Mucosa of rectum (tissue), 2 donors: ENCODE measurements around the gene PTPRQ.

Source experiments
- H3K27ac ChIP-seq, 2 donors: one replicate each; pipeline ENCODE4 v1.7.0; 2013; ENCODE audit warnings: inconsistent platforms in 2 of 2, low read depth in 2 of 2, low read length in 2 of 2
- H3K27me3 ChIP-seq, 2 donors: one replicate each; pipeline ENCODE4 v1.7.0; 2013; ENCODE audit warnings: low read length in 2 of 2; ENCODE audit not compliant: control insufficient read depth in 2 of 2, insufficient read depth in 2 of 2
- H3K36me3 ChIP-seq, 2 donors: one replicate each; pipeline ENCODE4 v1.7.0; 2013; ENCODE audit warnings: low read length in 2 of 2; ENCODE audit not compliant: control insufficient read depth in 2 of 2, insufficient read depth in 2 of 2
- H3K4me1 ChIP-seq, 2 donors: one replicate each; pipeline ENCODE4 v1.7.0; 2013; ENCODE audit warnings: low read length in 2 of 2, mild to moderate bottlenecking in 1 of 2; ENCODE audit not compliant: control insufficient read depth in 2 of 2, insufficient read depth in 2 of 2
- H3K4me3 ChIP-seq, 2 donors: one replicate each; pipeline ENCODE4 v1.7.0; 2013; ENCODE audit warnings: low read length in 2 of 2
- H3K9ac ChIP-seq, 2 donors: one replicate each; pipeline ENCODE4 v1.7.0; 2013; ENCODE audit warnings: low read length in 2 of 2, low read depth in 1 of 2, mild to moderate bottlenecking in 1 of 2
- H3K9me3 ChIP-seq, 2 donors: one replicate each; pipeline ENCODE4 v1.7.0; 2013; ENCODE audit warnings: low read length in 2 of 2; ENCODE audit not compliant: control insufficient read depth in 2 of 2
- donor health status: healthy.
- donor health status: Normal muscosa, but diverticular disease.

The PTPRQ gene

DNA sequence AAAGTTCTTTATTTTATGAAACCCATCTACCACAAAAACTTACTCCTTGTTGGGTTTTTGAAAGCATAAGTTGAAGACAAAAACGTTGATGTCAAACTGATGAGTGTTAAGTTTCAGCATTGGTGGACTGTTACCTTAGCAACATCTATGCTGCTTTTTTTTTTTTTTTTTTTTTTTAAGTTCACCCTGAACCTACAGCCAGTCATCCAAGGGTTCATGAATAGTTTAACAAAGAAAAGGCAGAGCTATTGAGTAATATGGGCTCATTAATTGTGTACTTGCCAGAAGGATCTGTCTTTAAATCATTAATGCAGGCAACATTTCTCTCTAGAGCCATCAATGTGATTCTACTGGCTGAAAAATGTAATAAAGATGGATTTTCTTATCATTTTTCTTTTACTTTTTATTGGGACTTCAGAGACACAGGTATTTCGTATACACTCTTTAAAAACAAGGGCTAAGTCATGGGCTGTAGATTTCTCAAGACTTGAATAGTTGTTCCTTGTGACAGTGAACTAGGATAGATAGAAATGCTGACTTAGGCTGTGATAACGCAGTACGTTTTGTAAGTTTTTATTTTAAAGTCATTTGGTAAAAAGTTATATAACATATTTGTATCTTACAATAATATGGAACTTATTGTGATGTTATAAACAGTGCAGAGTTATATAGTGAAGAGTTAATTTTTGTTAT, at the start of gene PTPRQ:
Gene PTPRQ, plus strand, starts transcription at position 262 of the 693 bp plus-strand sequence. Its CDS starts 111 bp downstream, at position 373.
- H3K9me3 ChIP-seq, result no peaks in the 10 kb centered on the region
- H3K4me3 ChIP-seq, result no peak within 1 kb of the TSS
- no peaks in the 10 kb centered on the region for H3K4me1 ChIP-seq
- no peaks in the 10 kb centered on the region for H3K36me3 ChIP-seq
- H3K27ac ChIP-seq, result no peak within 1 kb of the TSS
- no peaks in the 10 kb centered on the region for H3K27me3 ChIP-seq
- H3K9ac ChIP-seq, result no peak within 1 kb of the TSS

- H3K9ac ChIP-seq, result no peak overlapping the region
- no peaks in the 10 kb centered on the region for H3K36me3 ChIP-seq
- H3K9me3 ChIP-seq, result no peaks in the 10 kb centered on the region
- H3K4me3 ChIP-seq, result no peak overlapping the region
- H3K4me1 ChIP-seq, result no peaks in the 10 kb centered on the region
- H3K27ac ChIP-seq, result no peak overlapping the region
- peaks cover 0 to 5% of the 10 kb centered on the region in 2 donors for H3K27me3 ChIP-seq
These were observed 43.5 kb upstream of the PTPRQ start for GRCh38 chr12:80400571-80400991.

- Histone ChIP-seq H3K36me3 (no peaks in the 10 kb centered on the region), H3K4me1 (no peaks in the 10 kb centered on the region), H3K9ac (no peak overlapping the region), H3K4me3 (no peak overlapping the region), H3K27ac (no peak overlapping the region), H3K27me3 (peaks cover 0 to 5% of the 10 kb centered on the region in 2 donors), H3K9me3 (no peaks in the 10 kb centered on the region)
These were observed 42.8 kb upstream of the PTPRQ start for GRCh38 chr12:80401191-80401590.

- Histone ChIP-seq H3K27me3 (peaks cover 0 to 5% of the 10 kb centered on the region in 2 donors), H3K4me1 (no peaks in the 10 kb centered on the region)
These were observed 39.4 kb upstream of the PTPRQ start for GRCh38 chr12:80404629-80405028.

GRCh38 chr12:80406253-80406652, 37.8 kb upstream of the PTPRQ start:
- no peak overlapping the region for H3K27ac ChIP-seq
- H3K9me3 ChIP-seq, result no peaks in the 10 kb centered on the region
- H3K4me3 ChIP-seq, result no peak overlapping the region
- H3K36me3 ChIP-seq, result no peaks in the 10 kb centered on the region
- no peak overlapping the region for H3K9ac ChIP-seq
- no peaks in the 10 kb centered on the region for H3K4me1 ChIP-seq
- H3K27me3 ChIP-seq, result no peaks in the 10 kb centered on the region

More at GRCh38 chr12:80404629-80405028, 39.4 kb upstream of the PTPRQ start:
- no peak overlapping the region for H3K27ac ChIP-seq
- no peaks in the 10 kb centered on the region for H3K9me3 ChIP-seq
- H3K4me3 ChIP-seq, result no peak overlapping the region
- H3K36me3 ChIP-seq, result no peaks in the 10 kb centered on the region
- H3K9ac ChIP-seq, result no peak overlapping the region

DNA sequence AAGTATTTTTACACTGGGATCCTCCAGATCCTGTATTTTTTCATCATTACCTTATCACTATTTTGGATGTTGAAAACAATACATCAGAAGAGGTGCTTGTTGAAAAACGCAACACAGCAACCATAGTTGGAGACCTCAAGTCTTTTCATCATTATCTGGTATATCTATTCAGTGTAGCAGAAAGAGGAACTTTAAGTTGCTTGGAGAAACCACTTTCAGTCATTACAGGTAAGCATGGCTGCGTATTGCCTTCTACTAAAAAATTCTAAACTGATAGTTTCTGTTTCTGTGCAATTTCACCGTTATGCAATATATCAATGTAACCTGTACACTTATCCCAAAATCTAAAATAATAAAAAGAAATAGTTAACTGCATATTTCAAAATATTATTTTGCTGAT, 32.2 kb upstream of the PTPRQ start:
- Histone ChIP-seq H3K27me3 (no peaks in the 10 kb centered on the region), H3K9me3 (no peaks in the 10 kb centered on the region), H3K36me3 (no peaks in the 10 kb centered on the region), H3K9ac (no peak overlapping the region), H3K4me1 (no peaks in the 10 kb centered on the region), H3K4me3 (no peak overlapping the region), H3K27ac (no peak overlapping the region)

GRCh38 chr12:80412343-80412953, 31.6 kb upstream of the PTPRQ start:
- H3K4me3 ChIP-seq, result no peak overlapping the region
- no peaks in the 10 kb centered on the region for H3K27me3 ChIP-seq
- H3K36me3 ChIP-seq, result no peaks in the 10 kb centered on the region
- H3K9ac ChIP-seq, result no peak overlapping the region
- H3K27ac ChIP-seq, result no peak overlapping the region
- H3K4me1 ChIP-seq, result no peaks in the 10 kb centered on the region
- no peaks in the 10 kb centered on the region for H3K9me3 ChIP-seq

- Histone ChIP-seq H3K4me1 (no peaks in the 10 kb centered on the region), H3K36me3 (no peaks in the 10 kb centered on the region), H3K27me3 (no peaks in the 10 kb centered on the region), H3K9ac (no peak overlapping the region), H3K27ac (no peak overlapping the region), H3K4me3 (no peak overlapping the region), H3K9me3 (no peaks in the 10 kb centered on the region)
These were observed 30.6 kb upstream of the PTPRQ start for GRCh38 chr12:80413462-80413861.

DNA sequence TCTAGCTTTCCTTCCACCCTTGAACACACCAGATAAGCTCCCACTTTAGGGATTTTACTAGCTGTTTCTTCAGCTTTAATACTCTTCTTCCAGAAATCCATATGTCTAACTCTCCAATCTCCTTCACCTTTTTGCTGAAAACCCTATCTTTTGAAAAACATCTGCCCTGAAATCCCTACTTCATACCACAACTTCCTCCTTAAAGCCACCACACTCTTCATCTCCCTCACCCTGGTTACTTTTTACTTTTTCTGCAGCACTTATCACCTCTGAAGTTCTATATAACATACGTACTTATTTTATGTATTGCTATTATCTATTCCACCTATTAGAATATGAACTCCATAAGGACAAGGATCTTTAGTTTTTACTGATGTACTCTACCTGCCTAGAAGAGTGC, 28.6 kb upstream of the PTPRQ start:
- Histone ChIP-seq H3K27ac (no peak overlapping the region), H3K9ac (no peak overlapping the region), H3K4me3 (no peak overlapping the region), H3K36me3 (no peaks in the 10 kb centered on the region), H3K27me3 (no peaks in the 10 kb centered on the region), H3K4me1 (no peaks in the 10 kb centered on the region), H3K9me3 (no peaks in the 10 kb centered on the region)

DNA sequence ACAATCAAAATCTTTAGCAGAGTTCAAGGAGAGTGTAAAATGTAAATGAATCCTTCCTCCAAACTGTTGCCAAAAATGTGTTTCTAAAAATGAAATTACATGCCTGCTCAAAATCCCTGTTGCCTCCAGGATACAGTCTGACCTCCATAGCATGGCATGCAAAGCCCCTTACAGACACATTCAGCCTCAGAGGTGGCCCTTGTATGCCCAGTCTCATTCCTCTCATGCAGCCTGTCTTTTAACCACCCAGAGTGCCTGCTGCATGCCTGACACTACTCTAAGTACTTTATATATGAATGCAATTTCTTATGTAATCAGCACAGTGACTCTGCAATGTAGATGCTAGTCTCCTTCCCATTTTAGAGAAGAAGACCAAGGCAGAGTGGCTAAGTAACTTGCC, 24.4 kb upstream of the PTPRQ start:
- Histone ChIP-seq H3K4me1 (no peaks in the 10 kb centered on the region), H3K36me3 (no peaks in the 10 kb centered on the region), H3K9ac (no peak overlapping the region), H3K27me3 (no peaks in the 10 kb centered on the region), H3K27ac (no peak overlapping the region), H3K9me3 (no peaks in the 10 kb centered on the region), H3K4me3 (no peak overlapping the region)
